Stimulated activated naive B cell treated with anti-CD40 and anti-IgM and Interleukin-4, amounts not matched to agents 10 μg/mL and 1 μg/mL and 100 μg/mL, for 72 hours (primary cell): Measurements from ENCODE around the gene CMIP.

Experiments
- ATAC-seq, 2 donors: fragments of 150-1000 bp; cut with Tn5 transposase; replicated peaks; 2 replicates each; pipeline ENCODE4 v1.10.0; 2021; ENCODE audit warnings: moderate library complexity in 1 of 2
- DNase-seq: peaks from one replicate; pipeline ENCODE4 v3.0.0; 2021
- H3K27ac Mint-ChIP-seq: one replicate; pipeline ENCODE4 v1.8.0; 2022; ENCODE audit warnings: mild to moderate bottlenecking, mixed read lengths
- H3K27me3 Mint-ChIP-seq, 2 donors: one replicate each; pipeline ENCODE4 v1.8.0; 2022; ENCODE audit warnings: mixed read lengths in 2 of 2
- H3K36me3 Mint-ChIP-seq, 2 donors: one replicate each; pipeline ENCODE4 v1.8.0; 2022; ENCODE audit warnings: mixed read lengths in 2 of 2, mild to moderate bottlenecking in 1 of 2
- H3K4me1 Mint-ChIP-seq, 2 donors: one replicate each; pipeline ENCODE4 v1.8.0; 2022; ENCODE audit warnings: mixed read lengths in 2 of 2, mild to moderate bottlenecking in 1 of 2
- H3K4me3 Mint-ChIP-seq, 2 donors: one replicate each; pipeline ENCODE4 v1.8.0; 2022; ENCODE audit warnings: mild to moderate bottlenecking in 2 of 2, mixed read lengths in 2 of 2, moderate library complexity in 1 of 2
- H3K9me3 Mint-ChIP-seq, 2 donors: one replicate each; pipeline ENCODE4 v1.8.0; 2022; ENCODE audit warnings: mixed read lengths in 2 of 2, mild to moderate bottlenecking in 1 of 2

The CMIP gene

GRCh38 chr16:81447383-81448101 lies 2.9 kb downstream of the CMIP start:
- Mint-ChIP-seq H3K9me3 (peaks cover 6 to 15% of the 10 kb centered on the region in 2 donors), H3K36me3 (peaks cover 27% of the 10 kb centered on the region in 2 donors), H3K4me3 (peak overlapping the region; percentile 87 to 92), H3K27ac (no peak overlapping the region), H3K27me3 (no peaks in the 10 kb centered on the region), H3K4me1 (peaks cover 45 to 80% of the 10 kb centered on the region in 2 donors)
- no peak for ATAC-seq
- no peak for DNase-seq

GRCh38 chr16:81448154-81449131 lies 3.8 kb downstream of the CMIP start:
- Mint-ChIP-seq H3K36me3 (peaks cover 27% of the 10 kb centered on the region in 2 donors), H3K27me3 (no peaks in the 10 kb centered on the region), H3K9me3 (peaks cover 6 to 15% of the 10 kb centered on the region in 2 donors), H3K4me3 (no peak overlapping the region), H3K27ac (peak overlapping the region; percentile 31), H3K4me1 (peaks cover 53 to 79% of the 10 kb centered on the region in 2 donors)
- no peak for DNase-seq
- no peak for ATAC-seq

GRCh38 chr16:81449241-81449640 lies 4.6 kb downstream of the CMIP start:
- Mint-ChIP-seq H3K27me3 (no peaks in the 10 kb centered on the region), H3K9me3 (peaks cover 6 to 15% of the 10 kb centered on the region in 2 donors), H3K36me3 (peaks cover 27% of the 10 kb centered on the region in 2 donors), H3K4me1 (peaks cover 58 to 82% of the 10 kb centered on the region in 2 donors), H3K4me3 (no peak overlapping the region), H3K27ac (no peak overlapping the region)
- DNase-seq (no peak), ATAC-seq (no peak)

GRCh38 chr16:81449899-81450608 lies 5.4 kb downstream of the CMIP start:
- Mint-ChIP-seq H3K9me3 (peaks cover 6 to 15% of the 10 kb centered on the region in 2 donors), H3K4me1 (peaks cover 63 to 89% of the 10 kb centered on the region in 2 donors), H3K27me3 (no peaks in the 10 kb centered on the region), H3K27ac (no peak overlapping the region), H3K36me3 (peaks cover 32% of the 10 kb centered on the region in 2 donors), H3K4me3 (no peak overlapping the region)
- DNase-seq: no peak
- no peak for ATAC-seq

- no peak overlapping the region for H3K4me3 Mint-ChIP-seq
- H3K27ac Mint-ChIP-seq: no peak overlapping the region
- H3K9me3 Mint-ChIP-seq: peaks cover 6 to 15% of the 10 kb centered on the region in 2 donors
- DNase-seq (no peak), ATAC-seq (no peak)
- H3K4me1 Mint-ChIP-seq: peaks cover 69 to 95% of the 10 kb centered on the region in 2 donors
- no peaks in the 10 kb centered on the region for H3K27me3 Mint-ChIP-seq
- peaks cover 35 to 37% of the 10 kb centered on the region in 2 donors for H3K36me3 Mint-ChIP-seq
Observed at GRCh38 chr16:81450783-81451491, 6.3 kb downstream of the CMIP start.

- ATAC-seq (peak; percentile 38 to 49), DNase-seq (no peak)
- Mint-ChIP-seq H3K27ac (peak overlapping the region; percentile 62), H3K27me3 (no peaks in the 10 kb centered on the region), H3K4me1 (peaks cover 71 to 95% of the 10 kb centered on the region in 2 donors), H3K4me3 (peak overlapping the region; percentile 3 to 26), H3K9me3 (peaks cover 6 to 15% of the 10 kb centered on the region in 2 donors), H3K36me3 (peaks cover 35 to 46% of the 10 kb centered on the region in 2 donors)
Observed at GRCh38 chr16:81451753-81452680, 7.4 kb downstream of the CMIP start.

- peak overlapping the region; percentile 26 for H3K27ac Mint-ChIP-seq
- DNase-seq (no peak), ATAC-seq (no peak)
- H3K4me1 Mint-ChIP-seq: peaks cover 74 to 97% of the 10 kb centered on the region in 2 donors
- H3K27me3 Mint-ChIP-seq: no peaks in the 10 kb centered on the region
- H3K9me3 Mint-ChIP-seq: peaks cover 6 to 15% of the 10 kb centered on the region in 2 donors
- no peak overlapping the region for H3K4me3 Mint-ChIP-seq
- H3K36me3 Mint-ChIP-seq: peaks cover 41 to 56% of the 10 kb centered on the region in 2 donors
Observed at GRCh38 chr16:81453091-81453728, 8.6 kb downstream of the CMIP start.

- Mint-ChIP-seq H3K27me3 (no peaks in the 10 kb centered on the region), H3K36me3 (peaks cover 47 to 63% of the 10 kb centered on the region in 2 donors), H3K4me1 (peaks cover 75 to 98% of the 10 kb centered on the region in 2 donors), H3K4me3 (no peak overlapping the region), H3K9me3 (peaks cover 7 to 15% of the 10 kb centered on the region in 2 donors), H3K27ac (no peak overlapping the region)
- ATAC-seq (no peak), DNase-seq (no peak)
Observed at GRCh38 chr16:81454044-81454443, 9.4 kb downstream of the CMIP start.

- H3K4me1 Mint-ChIP-seq: peaks cover 69 to 95% of the 10 kb centered on the region in 2 donors
- H3K27ac Mint-ChIP-seq: peak overlapping the region; percentile 43
- peaks cover 45 to 62% of the 10 kb centered on the region in 2 donors for H3K36me3 Mint-ChIP-seq
- no peak for DNase-seq
- H3K9me3 Mint-ChIP-seq: peaks cover 7 to 13% of the 10 kb centered on the region in 2 donors
- no peak for ATAC-seq
- H3K27me3 Mint-ChIP-seq: no peaks in the 10 kb centered on the region
- no peak overlapping the region for H3K4me3 Mint-ChIP-seq
Observed at GRCh38 chr16:81455006-81455405, 10.4 kb downstream of the CMIP start.

- Mint-ChIP-seq H3K4me1 (peaks cover 74 to 95% of the 10 kb centered on the region in 2 donors), H3K27me3 (no peaks in the 10 kb centered on the region), H3K4me3 (no peak overlapping the region), H3K36me3 (peaks cover 39 to 60% of the 10 kb centered on the region in 2 donors), H3K27ac (peak overlapping the region; percentile 70), H3K9me3 (peaks cover 7% of the 10 kb centered on the region in 2 donors)
- DNase-seq (no peak), ATAC-seq (no peak)
Observed at GRCh38 chr16:81455720-81456494, 11.3 kb downstream of the CMIP start.

- H3K27me3 Mint-ChIP-seq: no peaks in the 10 kb centered on the region
- peaks cover 72 to 95% of the 10 kb centered on the region in 2 donors for H3K4me1 Mint-ChIP-seq
- peaks cover 30 to 53% of the 10 kb centered on the region in 2 donors for H3K36me3 Mint-ChIP-seq
- no peak for DNase-seq
- H3K27ac Mint-ChIP-seq: peak overlapping the region; percentile 94
- peaks cover 0 to 2% of the 10 kb centered on the region in 2 donors for H3K9me3 Mint-ChIP-seq
- H3K4me3 Mint-ChIP-seq: peak overlapping the region; percentile 52 to 55
- ATAC-seq: no peak
Observed at GRCh38 chr16:81456523-81457325, 12.1 kb downstream of the CMIP start.
